Measurements from ENCODE around the gene DKK1. TPM values are rescaled to one million over a fixed set of nuclear protein-coding genes. Genes with fewer than 3 reads are reported as not detected.

The DKK1 gene
- polyA plus RNA-seq, 4 donors: 0.40 to 0.67 TPM; not detected in 2

DNA sequence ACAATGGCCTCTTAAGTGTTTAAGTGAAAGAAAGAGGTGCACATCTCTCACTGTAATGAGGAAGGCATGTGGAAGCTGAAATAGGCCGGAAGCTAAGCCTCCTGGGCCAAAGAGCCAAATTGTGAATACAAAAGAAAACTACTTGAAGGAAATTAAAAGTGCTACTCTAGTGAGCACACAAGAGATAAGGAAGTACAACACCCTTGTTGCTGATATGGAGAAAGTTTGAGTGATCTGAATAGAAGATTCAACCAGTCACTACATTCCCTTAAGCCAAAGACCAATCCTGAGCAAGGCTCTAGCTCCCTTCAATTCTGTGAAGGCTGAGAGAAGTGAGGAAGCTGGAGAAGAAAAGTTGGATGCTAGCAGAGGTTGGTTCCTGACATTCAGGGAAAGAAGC, 8.2 kb downstream of the DKK1 start:
- no peak overlapping the region for H3K4me3 ChIP-seq (ENCODE audit: low read depth in 1 of 3, low read length in 3 of 3)
- H3K9me3 ChIP-seq (ENCODE audit: control insufficient read depth in 2 of 2, insufficient read depth in 1 of 2, low read depth in 1 of 2, low read length in 1 of 2): no peaks in the 10 kb centered on the region
- WGBS, 3 donors: 81 to 87% (median 83%) methylated on average over 1 of the region's 1 CpG
- H3K4me1 ChIP-seq (ENCODE audit: control insufficient read depth in 3 of 3, insufficient read depth in 2 of 3, low read depth in 1 of 3, low read length in 2 of 3): no peaks in the 10 kb centered on the region
- H3K27ac ChIP-seq (ENCODE audit: low read depth in 1 of 3, low read length in 2 of 3): no peak overlapping the region
- H3K36me3 ChIP-seq (ENCODE audit: control insufficient read depth in 3 of 3, insufficient read depth in 2 of 3, low read depth in 1 of 3, low read length in 3 of 3): no peaks in the 10 kb centered on the region
- FAIRE-seq (no peak), DNase-seq (no peak)
- H3K27me3 ChIP-seq (ENCODE audit: control insufficient read depth in 3 of 3, insufficient read depth in 3 of 3, low read length in 3 of 3): no peaks in the 10 kb centered on the region

DNA sequence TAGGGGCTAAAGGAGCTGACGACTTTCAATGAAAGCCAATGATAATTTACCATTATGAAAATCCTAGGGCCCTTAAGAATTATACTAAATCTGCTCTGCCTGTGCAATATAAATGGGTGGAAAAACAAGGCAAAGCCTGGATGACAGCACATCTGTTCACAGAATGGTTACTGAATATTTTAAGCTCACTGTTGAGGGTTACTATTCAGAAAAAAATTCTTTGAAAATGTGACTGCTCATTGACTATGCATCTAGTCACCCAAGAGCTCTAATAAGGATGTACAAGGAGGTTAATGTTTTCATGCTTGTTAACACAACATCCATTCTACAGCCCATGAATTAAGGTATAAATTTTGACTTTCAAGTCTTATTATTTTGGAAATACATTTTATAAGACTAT, 8.9 kb downstream of the DKK1 start:
- DNase-seq (no peak), FAIRE-seq (no peak)
- Histone ChIP-seq H3K27ac (ENCODE audit: low read depth in 1 of 3, low read length in 2 of 3) (no peak overlapping the region), H3K4me1 (ENCODE audit: control insufficient read depth in 3 of 3, insufficient read depth in 2 of 3, low read depth in 1 of 3, low read length in 2 of 3) (no peaks in the 10 kb centered on the region), H3K36me3 (ENCODE audit: control insufficient read depth in 3 of 3, insufficient read depth in 2 of 3, low read depth in 1 of 3, low read length in 3 of 3) (no peaks in the 10 kb centered on the region), H3K9me3 (ENCODE audit: control insufficient read depth in 2 of 2, insufficient read depth in 1 of 2, low read depth in 1 of 2, low read length in 1 of 2) (no peaks in the 10 kb centered on the region), H3K4me3 (ENCODE audit: low read depth in 1 of 3, low read length in 3 of 3) (no peak overlapping the region), H3K27me3 (ENCODE audit: control insufficient read depth in 3 of 3, insufficient read depth in 3 of 3, low read length in 3 of 3) (no peaks in the 10 kb centered on the region)
- 90 to 92% (median 92%) methylated on average over 1 of the region's 1 CpG for WGBS, 3 donors

DNA sequence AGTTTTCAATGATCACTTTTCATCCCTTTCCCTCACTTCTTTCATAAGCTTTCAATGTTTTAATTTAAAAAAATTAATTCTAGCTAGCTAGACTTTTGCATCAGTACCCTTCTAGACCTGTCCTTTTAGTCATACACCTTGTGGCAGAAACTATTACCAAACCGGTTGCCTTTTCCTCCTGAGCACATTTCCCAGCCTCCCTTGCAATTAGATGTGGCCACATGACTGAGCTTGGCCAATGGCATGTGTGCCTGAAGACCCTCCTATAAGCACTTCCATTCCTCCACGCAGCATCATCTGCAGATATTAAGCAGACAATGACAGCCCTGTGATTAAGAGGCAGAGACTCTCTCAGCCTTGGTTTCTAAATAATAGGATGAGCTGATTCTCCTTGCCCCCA, 12.3 kb downstream of the DKK1 start:
- WGBS, 3 donors: 75 to 81% (median 80%) methylated on average over 2 of the region's 2 CpGs
- Histone ChIP-seq H3K9me3 (ENCODE audit: control insufficient read depth in 2 of 2, insufficient read depth in 1 of 2, low read depth in 1 of 2, low read length in 1 of 2) (no peaks in the 10 kb centered on the region), H3K4me1 (ENCODE audit: control insufficient read depth in 3 of 3, insufficient read depth in 2 of 3, low read depth in 1 of 3, low read length in 2 of 3) (no peaks in the 10 kb centered on the region), H3K36me3 (ENCODE audit: control insufficient read depth in 3 of 3, insufficient read depth in 2 of 3, low read depth in 1 of 3, low read length in 3 of 3) (no peaks in the 10 kb centered on the region), H3K4me3 (ENCODE audit: low read depth in 1 of 3, low read length in 3 of 3) (no peak overlapping the region), H3K27ac (ENCODE audit: low read depth in 1 of 3, low read length in 2 of 3) (no peak overlapping the region), H3K27me3 (ENCODE audit: control insufficient read depth in 3 of 3, insufficient read depth in 3 of 3, low read length in 3 of 3) (no peaks in the 10 kb centered on the region)
- DNase-seq: no peak
- no peak for FAIRE-seq

DNA sequence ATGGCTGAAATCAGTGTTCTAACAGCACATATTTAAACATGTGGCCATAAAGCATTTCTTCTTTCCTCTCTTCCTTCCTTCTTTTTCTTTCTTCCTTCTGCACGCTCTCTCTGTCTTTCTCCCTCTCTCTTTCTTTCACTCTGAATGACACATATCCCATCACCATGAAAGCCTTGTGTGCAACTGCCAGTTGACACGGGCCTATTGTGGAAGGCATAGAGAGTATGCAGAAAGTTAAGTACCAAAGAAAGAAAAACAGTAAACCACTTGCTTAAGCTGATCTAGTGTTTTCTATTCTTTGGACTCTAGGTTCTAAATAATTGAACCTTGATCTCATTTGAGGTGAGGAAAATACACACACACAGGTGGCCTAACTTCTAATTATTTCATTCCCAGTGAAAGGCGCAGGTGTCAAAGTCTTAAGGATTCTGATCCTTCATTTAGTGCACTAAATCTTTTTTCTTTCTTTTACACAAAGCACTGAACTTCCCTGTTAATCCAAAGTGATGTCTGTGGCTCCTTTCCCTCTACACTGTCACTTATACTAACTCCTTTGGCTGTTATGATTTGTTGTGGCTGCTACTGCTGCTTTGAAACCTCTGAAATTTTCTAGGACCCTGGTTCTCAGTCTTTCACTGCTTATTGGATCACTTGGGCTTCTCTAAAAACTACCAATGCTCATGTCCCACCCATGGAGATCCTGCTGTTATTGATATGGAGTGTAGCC, 17.7 kb downstream of the DKK1 start:
- FAIRE-seq: no peak
- peak; percentile 47 to 67 for DNase-seq

DNA sequence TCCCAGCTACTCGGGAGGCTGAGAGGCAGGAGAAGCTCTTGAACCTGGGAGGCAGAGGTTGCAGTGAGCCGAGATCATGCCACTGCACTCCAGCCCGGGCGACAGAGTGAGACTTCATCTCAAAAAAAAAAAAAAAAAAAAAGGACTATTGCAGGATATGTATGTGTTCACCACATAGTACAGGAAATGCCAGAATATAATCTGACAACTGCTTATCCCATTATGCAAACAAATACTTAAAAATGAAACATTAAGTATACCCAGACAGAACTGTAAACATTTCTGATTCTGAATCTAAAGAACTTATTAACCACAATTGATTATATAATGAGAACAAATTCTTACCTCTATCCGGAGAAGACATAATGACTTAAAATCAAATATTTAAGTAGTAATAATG, 18.7 kb downstream of the DKK1 start:
- no peaks in the 10 kb centered on the region for H3K9me3 ChIP-seq (ENCODE audit: control insufficient read depth in 2 of 2, insufficient read depth in 1 of 2, low read depth in 1 of 2, low read length in 1 of 2)
- DNase-seq (no peak), FAIRE-seq (no peak)
- no peaks in the 10 kb centered on the region for H3K27me3 ChIP-seq (ENCODE audit: control insufficient read depth in 3 of 3, insufficient read depth in 3 of 3, low read length in 3 of 3)
- no peaks in the 10 kb centered on the region for H3K36me3 ChIP-seq (ENCODE audit: control insufficient read depth in 3 of 3, insufficient read depth in 2 of 3, low read depth in 1 of 3, low read length in 3 of 3)
- 70 to 80% (median 71%) methylated on average over 5 of the region's 5 CpGs for WGBS, 3 donors
- H3K27ac ChIP-seq (ENCODE audit: low read depth in 1 of 3, low read length in 2 of 3): no peak overlapping the region
- H3K4me3 ChIP-seq (ENCODE audit: low read depth in 1 of 3, low read length in 3 of 3): no peak overlapping the region
- H3K4me1 ChIP-seq (ENCODE audit: control insufficient read depth in 3 of 3, insufficient read depth in 2 of 3, low read depth in 1 of 3, low read length in 2 of 3): peaks cover 0 to 10% (median 3%) of the 10 kb centered on the region in 3 donors

More for the DNA sequence above, 17.7 kb downstream of the DKK1 start:
- Histone ChIP-seq H3K36me3 (ENCODE audit: control insufficient read depth in 3 of 3, insufficient read depth in 2 of 3, low read depth in 1 of 3, low read length in 3 of 3) (no peaks in the 10 kb centered on the region), H3K9me3 (ENCODE audit: control insufficient read depth in 2 of 2, insufficient read depth in 1 of 2, low read depth in 1 of 2, low read length in 1 of 2) (no peaks in the 10 kb centered on the region), H3K4me1 (ENCODE audit: control insufficient read depth in 3 of 3, insufficient read depth in 2 of 3, low read depth in 1 of 3, low read length in 2 of 3) (peaks cover 0 to 10% (median 3%) of the 10 kb centered on the region in 3 donors), H3K27ac (ENCODE audit: low read depth in 1 of 3, low read length in 2 of 3) (peak overlapping the region in 2 of 3 donors; percentile 9 to 20), H3K4me3 (ENCODE audit: low read depth in 1 of 3, low read length in 3 of 3) (no peak overlapping the region), H3K27me3 (ENCODE audit: control insufficient read depth in 3 of 3, insufficient read depth in 3 of 3, low read length in 3 of 3) (no peaks in the 10 kb centered on the region)
- WGBS, 3 donors: 33 to 70% (median 54%) methylated on average over 3 of the region's 3 CpGs

DNA sequence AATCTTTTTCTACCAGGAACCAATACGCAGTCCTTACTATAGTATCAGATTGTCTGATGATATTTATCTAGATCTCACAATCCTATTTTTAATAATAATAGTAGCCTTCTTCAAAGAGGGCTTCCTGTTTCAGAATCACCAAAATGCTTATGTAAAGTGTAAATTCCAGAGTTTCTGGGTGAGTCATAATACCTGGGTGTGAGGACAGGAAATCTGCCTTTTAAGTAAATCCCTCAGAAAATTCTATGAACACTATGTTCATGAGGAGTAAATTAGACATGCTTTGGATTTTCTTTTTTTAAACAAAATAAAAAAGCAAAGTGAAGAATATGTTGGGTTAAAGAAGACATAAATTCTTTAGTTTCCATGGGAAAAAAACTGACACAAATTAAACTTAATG, 20.5 kb downstream of the DKK1 start:
- H3K36me3 ChIP-seq (ENCODE audit: control insufficient read depth in 3 of 3, insufficient read depth in 2 of 3, low read depth in 1 of 3, low read length in 3 of 3): no peaks in the 10 kb centered on the region
- H3K4me1 ChIP-seq (ENCODE audit: control insufficient read depth in 3 of 3, insufficient read depth in 2 of 3, low read depth in 1 of 3, low read length in 2 of 3): peaks cover 0 to 10% (median 3%) of the 10 kb centered on the region in 3 donors
- H3K9me3 ChIP-seq (ENCODE audit: control insufficient read depth in 2 of 2, insufficient read depth in 1 of 2, low read depth in 1 of 2, low read length in 1 of 2): no peaks in the 10 kb centered on the region
- WGBS, 3 donors: 87 to 94% (median 90%) methylated on average over 1 of the region's 1 CpG
- H3K4me3 ChIP-seq (ENCODE audit: low read depth in 1 of 3, low read length in 3 of 3): no peak overlapping the region
- H3K27ac ChIP-seq (ENCODE audit: low read depth in 1 of 3, low read length in 2 of 3): no peak overlapping the region
- DNase-seq (no peak), FAIRE-seq (no peak)
- H3K27me3 ChIP-seq (ENCODE audit: control insufficient read depth in 3 of 3, insufficient read depth in 3 of 3, low read length in 3 of 3): no peaks in the 10 kb centered on the region

DNA sequence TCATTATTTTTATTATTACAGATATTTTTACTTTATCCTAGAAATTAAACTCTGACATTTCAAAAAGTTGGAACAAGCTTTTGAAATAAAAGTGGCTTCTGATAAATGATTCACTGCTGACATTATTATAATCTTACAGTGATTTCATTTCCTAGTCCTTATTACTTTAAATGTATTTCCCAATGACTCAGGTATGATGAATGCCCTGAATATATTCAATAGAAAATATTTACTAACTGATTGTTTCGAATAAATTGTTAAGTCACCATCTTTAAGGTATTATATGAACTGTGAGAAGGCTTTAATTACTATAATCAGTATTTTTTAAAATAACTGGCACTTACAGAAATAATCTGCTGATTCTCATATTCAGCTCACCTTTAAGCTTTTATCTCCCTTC, 21.6 kb downstream of the DKK1 start:
- no peak for DNase-seq
- 58 to 80% (median 70%) methylated on average over 1 of the region's 1 CpG for WGBS, 3 donors
- Histone ChIP-seq H3K4me1 (ENCODE audit: control insufficient read depth in 3 of 3, insufficient read depth in 2 of 3, low read depth in 1 of 3, low read length in 2 of 3) (peaks cover 0 to 10% (median 3%) of the 10 kb centered on the region in 3 donors), H3K9me3 (ENCODE audit: control insufficient read depth in 2 of 2, insufficient read depth in 1 of 2, low read depth in 1 of 2, low read length in 1 of 2) (no peaks in the 10 kb centered on the region), H3K36me3 (ENCODE audit: control insufficient read depth in 3 of 3, insufficient read depth in 2 of 3, low read depth in 1 of 3, low read length in 3 of 3) (no peaks in the 10 kb centered on the region), H3K4me3 (ENCODE audit: low read depth in 1 of 3, low read length in 3 of 3) (no peak overlapping the region), H3K27ac (ENCODE audit: low read depth in 1 of 3, low read length in 2 of 3) (no peak overlapping the region), H3K27me3 (ENCODE audit: control insufficient read depth in 3 of 3, insufficient read depth in 3 of 3, low read length in 3 of 3) (peaks cover 0 to 2% (median 0%) of the 10 kb centered on the region in 3 donors)
- FAIRE-seq: no peak

DNA sequence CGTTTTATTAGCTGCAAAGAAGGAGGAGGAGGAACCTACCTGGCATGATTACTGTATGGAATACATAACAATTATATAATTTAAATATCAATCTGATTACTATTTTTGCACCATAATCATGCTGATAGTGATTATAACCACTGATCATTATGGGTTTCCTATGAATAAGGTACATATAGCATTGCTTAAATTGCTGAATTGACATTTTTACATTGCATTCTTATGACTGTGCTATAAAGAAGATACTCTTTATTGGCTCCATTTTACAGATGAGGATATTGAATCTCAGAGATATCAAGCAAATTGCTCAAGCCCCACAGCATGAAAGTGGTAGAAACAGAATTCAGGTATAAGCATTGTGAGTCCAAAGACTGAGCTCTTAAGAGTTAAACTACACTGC, 23.1 kb downstream of the DKK1 start:
- no peak for DNase-seq
- FAIRE-seq: no peak
- Histone ChIP-seq H3K27ac (ENCODE audit: low read depth in 1 of 3, low read length in 2 of 3) (no peak overlapping the region), H3K27me3 (ENCODE audit: control insufficient read depth in 3 of 3, insufficient read depth in 3 of 3, low read length in 3 of 3) (peaks cover 0 to 2% (median 0%) of the 10 kb centered on the region in 3 donors), H3K9me3 (ENCODE audit: control insufficient read depth in 2 of 2, insufficient read depth in 1 of 2, low read depth in 1 of 2, low read length in 1 of 2) (no peaks in the 10 kb centered on the region), H3K4me1 (ENCODE audit: control insufficient read depth in 3 of 3, insufficient read depth in 2 of 3, low read depth in 1 of 3, low read length in 2 of 3) (peaks cover 0 to 3% (median 0%) of the 10 kb centered on the region in 3 donors), H3K36me3 (ENCODE audit: control insufficient read depth in 3 of 3, insufficient read depth in 2 of 3, low read depth in 1 of 3, low read length in 3 of 3) (no peaks in the 10 kb centered on the region), H3K4me3 (ENCODE audit: low read depth in 1 of 3, low read length in 3 of 3) (no peak overlapping the region)
- WGBS, 3 donors: 77 to 83% (median 82%) methylated on average over 1 of the region's 1 CpG

DNA sequence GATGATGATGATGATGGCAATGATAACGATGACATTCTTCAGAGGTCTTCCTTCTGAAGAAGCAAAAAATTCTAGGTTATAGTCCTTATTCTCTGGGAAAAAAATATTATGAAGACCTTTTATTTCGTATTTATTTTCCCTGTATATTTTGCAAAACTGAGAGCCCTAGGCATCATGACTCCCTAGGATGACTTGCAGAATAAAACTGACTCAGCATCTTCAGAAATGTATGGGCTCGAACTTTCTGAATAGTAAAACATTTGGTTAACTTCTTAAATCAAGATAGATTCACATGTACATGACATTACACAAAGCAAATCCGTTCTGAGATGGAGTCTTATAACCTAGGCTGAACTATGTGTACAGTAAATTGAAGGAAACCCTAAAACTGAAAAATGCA, 29.4 kb downstream of the DKK1 start:
- H3K36me3 ChIP-seq (ENCODE audit: control insufficient read depth in 3 of 3, insufficient read depth in 2 of 3, low read depth in 1 of 3, low read length in 3 of 3): no peaks in the 10 kb centered on the region
- H3K27ac ChIP-seq (ENCODE audit: low read depth in 1 of 3, low read length in 2 of 3): no peak overlapping the region
- peaks cover 0 to 9% of the 10 kb centered on the region in 2 donors for H3K9me3 ChIP-seq (ENCODE audit: control insufficient read depth in 2 of 2, insufficient read depth in 1 of 2, low read depth in 1 of 2, low read length in 1 of 2)
- H3K27me3 ChIP-seq (ENCODE audit: control insufficient read depth in 3 of 3, insufficient read depth in 3 of 3, low read length in 3 of 3): peaks cover 0 to 2% (median 0%) of the 10 kb centered on the region in 3 donors
- FAIRE-seq (no peak), DNase-seq (no peak)
- H3K4me1 ChIP-seq (ENCODE audit: control insufficient read depth in 3 of 3, insufficient read depth in 2 of 3, low read depth in 1 of 3, low read length in 2 of 3): no peaks in the 10 kb centered on the region
- no peak overlapping the region for H3K4me3 ChIP-seq (ENCODE audit: low read depth in 1 of 3, low read length in 3 of 3)
- WGBS, 3 donors: 65 to 79% (median 72%) methylated on average over 4 of the region's 4 CpGs

Measured in small intestine (tissue), 7 donors.